CD14-positive monocyte (primary cell): ENCODE data around the gene MOB1A. TPM values are rescaled to one million over a fixed set of nuclear protein-coding genes. Genes with fewer than 3 reads are reported as not detected.

Source experiments
- DNase-seq, 3 donors: peaks; one replicate each; pipeline ENCODE4 v3.0.0-alpha.2; 2011 to 2022
- H2AFZ ChIP-seq: 2 replicates; pipeline ENCODE4 v1.6.0; 2012; ENCODE audit warnings: mild to moderate bottlenecking, low read depth, low read length, inconsistent platforms; ENCODE audit not compliant: insufficient read depth, poor library complexity, severe bottlenecking
- H3K27ac ChIP-seq, 2 donors: 1 replicate in 1 of 2; 2 replicates in 1 of 2; pipeline ENCODE4 v1.5.1; 2012 to 2013; ENCODE audit warnings: low read length in 2 of 2, control low read depth in 1 of 2, inconsistent platforms in 1 of 2, low read depth in 1 of 2, mild to moderate bottlenecking in 1 of 2
- H3K27me3 ChIP-seq, 2 donors: one replicate each; pipeline versions ENCODE4 v1.6.0 to v1.6.1; 2011 to 2013; ENCODE audit warnings: low read length in 2 of 2; ENCODE audit not compliant: control insufficient read depth in 2 of 2, insufficient read depth in 2 of 2
- H3K36me3 ChIP-seq, 2 donors: replicated peaks in 1 of 2; 1 replicate in 1 of 2; 2 replicates in 1 of 2; pipeline versions ENCODE4 v1.5.1 to v1.6.1; 2012 to 2013; ENCODE audit warnings: low read length in 2 of 2, control low read depth in 1 of 2, inconsistent platforms in 1 of 2, mild to moderate bottlenecking in 1 of 2; ENCODE audit not compliant: insufficient read depth in 2 of 2, control insufficient read depth in 1 of 2
- H3K4me1 ChIP-seq, 2 donors: 1 replicate in 1 of 2; 2 replicates in 1 of 2; pipeline versions ENCODE4 v1.5.1 to v1.6.1; 2012 to 2013; ENCODE audit warnings: low read length in 2 of 2, control low read depth in 1 of 2, inconsistent platforms in 1 of 2, mild to moderate bottlenecking in 1 of 2, moderate library complexity in 1 of 2; ENCODE audit not compliant: insufficient read depth in 2 of 2, control insufficient read depth in 1 of 2
- H3K4me2 ChIP-seq: replicated peaks from 2 replicates; pipeline ENCODE3; 2012; ENCODE audit warnings: low read length, moderate library complexity, mild to moderate bottlenecking; ENCODE audit not compliant: poor library complexity, severe bottlenecking; ENCODE audit errors: extremely low read depth
- H3K4me3 ChIP-seq, 3 experiments: fragments of 200-600 bp in 1 of 3; sonication (generic) in 1 of 3; replicated peaks in 1 of 3; 1 replicate in 2 of 3; 2 replicates in 1 of 3; pipeline ENCODE4 v1.5.1; 2011 to 2013; ENCODE audit warnings: low read length in 3 of 3, mild to moderate bottlenecking in 3 of 3, control low read depth in 2 of 3, low read depth in 2 of 3, inconsistent platforms in 1 of 3, moderate library complexity in 1 of 3
- H3K79me2 ChIP-seq: 2 replicates; pipeline ENCODE4 v1.6.0; 2012; ENCODE audit warnings: mild to moderate bottlenecking, control low read depth, inconsistent platforms, low read length, moderate library complexity; ENCODE audit not compliant: insufficient read depth
- H3K9ac ChIP-seq: 2 replicates; pipeline ENCODE4 v1.6.0; 2017; ENCODE audit warnings: low read length, mild to moderate bottlenecking; ENCODE audit not compliant: insufficient read depth, poor library complexity, severe bottlenecking
- H3K9me3 ChIP-seq, 2 donors: replicated peaks in 1 of 2; 1 replicate in 1 of 2; 2 replicates in 1 of 2; pipeline versions ENCODE4 v1.5.1 to v1.6.1; 2012 to 2013; ENCODE audit warnings: low read length in 2 of 2, control low read depth in 1 of 2; ENCODE audit not compliant: control insufficient read depth in 1 of 2, insufficient read depth in 1 of 2
- H4K20me1 ChIP-seq: 2 replicates; pipeline ENCODE4 v1.6.0; 2012; ENCODE audit warnings: mild to moderate bottlenecking, low read length, control low read depth, moderate library complexity; ENCODE audit not compliant: insufficient read depth
- H3K27ac Mint-ChIP-seq, 7 donors: one replicate each; pipeline ENCODE4 v1.8.0; 2020; ENCODE audit warnings: mild to moderate bottlenecking in 7 of 7, mixed read lengths in 7 of 7, moderate library complexity in 6 of 7, inconsistent platforms in 2 of 7
- H3K27me3 Mint-ChIP-seq, 3 donors: one replicate each; pipeline ENCODE4 v1.8.0; 2021 to 2022; ENCODE audit warnings: low read depth in 3 of 3, mild to moderate bottlenecking in 3 of 3, mixed read lengths in 3 of 3, moderate library complexity in 3 of 3, inconsistent platforms in 1 of 3
- H3K36me3 Mint-ChIP-seq, 2 donors: one replicate each; pipeline ENCODE4 v1.8.0; 2020; ENCODE audit warnings: mixed read lengths in 2 of 2, inconsistent platforms in 1 of 2, mild to moderate bottlenecking in 1 of 2
- H3K4me1 Mint-ChIP-seq: one replicate; pipeline ENCODE4 v1.8.0; 2020; ENCODE audit warnings: mild to moderate bottlenecking, mixed read lengths
- H3K4me3 Mint-ChIP-seq, 2 donors: one replicate each; pipeline ENCODE4 v1.8.0; 2020; ENCODE audit warnings: mild to moderate bottlenecking in 2 of 2, mixed read lengths in 2 of 2, moderate library complexity in 1 of 2
- H3K9me3 Mint-ChIP-seq, 7 donors: one replicate each; pipeline ENCODE4 v1.8.0; 2020 to 2022; ENCODE audit warnings: mixed read lengths in 7 of 7, mild to moderate bottlenecking in 6 of 7, moderate library complexity in 6 of 7, inconsistent platforms in 2 of 7
- CTCF ChIP-seq: fragments of 200-600 bp; IDR thresholded peaks from one replicate; pipeline ENCODE4 v1.8.0; 2022; ENCODE audit warnings: antibody characterized with exemption, mild to moderate bottlenecking
- WGBS: methylation state at CpG from one replicate; pipeline ENCODE4 v1.1.5; 2013; ENCODE audit warnings: missing lambda C conversion rate; ENCODE audit not compliant: insufficient coverage; 5-methylcytosine and 5-hydroxymethylcytosine counted together
- intact Hi-C, 2 donors: fragments of 100-400 bp; cut with micrococcal nuclease; formaldehyde crosslinking; loops; one replicate each; pipeline versions ENCODE4 v1.15.0 to v1.15.1; 2023
- polyA plus RNA-seq, 3 donors: library from polyadenylated mRNA; depleted of rRNA in 1 of 3; unstranded in 2 of 3; stranded (reverse) in 1 of 3; fragments of 300-500 nt in 2 of 3; fragments of >200 nt in 1 of 3; fragmentation: Illumina TruSeq in 2 of 3; gene quantifications; 1 replicate in 2 of 3; 2 replicates in 1 of 3; pipeline ENCODE4 v1.2.3, GENCODE V29; 2012 to 2021

Gene MOB1A
- polyA plus RNA-seq, 3 donors: 55.0 to 367 (median 285) TPM

DNA sequence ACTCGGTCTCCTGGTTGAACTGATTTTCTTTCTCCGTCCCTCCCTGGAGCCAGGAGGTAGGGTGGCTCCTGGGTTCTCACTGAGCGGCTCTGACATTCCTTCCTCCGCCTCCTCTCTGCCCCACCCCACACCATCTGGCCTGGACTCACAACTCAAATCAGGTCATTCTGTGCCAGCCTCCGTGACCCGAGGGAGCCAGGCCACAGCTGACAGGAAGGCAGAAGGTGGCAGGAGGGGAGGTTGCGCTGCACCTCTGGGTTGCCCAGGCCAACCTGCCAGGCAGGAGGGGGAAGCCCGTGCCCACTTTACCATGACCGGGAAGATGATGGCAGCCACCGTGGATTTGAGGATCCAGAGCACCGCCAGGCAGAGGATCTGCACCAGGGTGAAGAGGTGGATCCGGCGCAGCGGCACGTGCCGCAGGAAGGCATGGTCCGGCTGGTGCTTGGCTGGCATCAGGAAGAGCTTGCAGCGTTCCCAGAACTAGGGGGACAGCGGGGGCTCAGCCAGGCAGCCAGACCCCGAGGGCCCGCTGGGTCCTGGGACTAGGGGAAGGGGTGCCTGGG is 48.1 kb upstream of the MOB1A start:
- Histone ChIP-seq H3K4me2 (no peak overlapping the region), H4K20me1 (no peaks in the 10 kb centered on the region), H3K27ac (no peak overlapping the region), H3K9ac (no peak overlapping the region), H3K79me2 (no peaks in the 10 kb centered on the region), H3K36me3 (peaks cover 0 to 3% of the 10 kb centered on the region in 2 donors), H2AFZ (no peak overlapping the region), H3K27me3 (no peaks in the 10 kb centered on the region), H3K9me3 (no peaks in the 10 kb centered on the region), H3K4me3 (no peak overlapping the region), H3K4me1 (peaks cover 9 to 10% of the 10 kb centered on the region in 2 donors)
- H3K9me3 Mint-ChIP-seq: peaks cover 0 to 2% (median 0%) of the 10 kb centered on the region in 7 donors
- no peak for TF ChIP-seq CTCF
- H3K27me3 Mint-ChIP-seq: peaks cover 0 to 3% (median 1%) of the 10 kb centered on the region in 3 donors
- peaks cover 0 to 3% of the 10 kb centered on the region in 2 donors for H3K36me3 Mint-ChIP-seq
- DNase-seq: no peak
- H3K27ac Mint-ChIP-seq: no peak overlapping the region
- intact Hi-C loops: no loop called here
- peaks cover 25% of the 10 kb centered on the region for H3K4me1 Mint-ChIP-seq
- 100% methylated on average over 15 of the region's 21 CpGs for WGBS
- H3K4me3 Mint-ChIP-seq: no peak overlapping the region

- no peak overlapping the region for H3K9ac ChIP-seq
- no peaks in the 10 kb centered on the region for H4K20me1 ChIP-seq
- H3K9me3 Mint-ChIP-seq: peaks cover 0 to 2% (median 0%) of the 10 kb centered on the region in 7 donors
- H3K4me1 ChIP-seq: peaks cover 9 to 10% of the 10 kb centered on the region in 2 donors
- no peak overlapping the region for H3K4me3 Mint-ChIP-seq
- 100% methylated on average over 1 of the region's 4 CpGs for WGBS
- no peak overlapping the region for H3K27ac ChIP-seq
- no peak overlapping the region for H3K4me2 ChIP-seq
- H3K79me2 ChIP-seq: no peaks in the 10 kb centered on the region
- TF ChIP-seq CTCF: no peak
- no peaks in the 10 kb centered on the region for H3K27me3 ChIP-seq
- no peaks in the 10 kb centered on the region for H3K9me3 ChIP-seq
- no peak for DNase-seq
- H2AFZ ChIP-seq: no peak overlapping the region
- intact Hi-C loops: no loop called here
- peaks cover 4 to 10% of the 10 kb centered on the region in 2 donors for H3K36me3 ChIP-seq
- H3K27ac Mint-ChIP-seq: peak overlapping the region in 1 of 7 donors; percentile 26
- H3K27me3 Mint-ChIP-seq: peaks cover 0 to 3% (median 1%) of the 10 kb centered on the region in 3 donors
- peaks cover 7 to 10% of the 10 kb centered on the region in 2 donors for H3K36me3 Mint-ChIP-seq
- peaks cover 25% of the 10 kb centered on the region for H3K4me1 Mint-ChIP-seq
- H3K4me3 ChIP-seq: no peak overlapping the region
These were observed 47.2 kb upstream of the MOB1A start for GRCh38 chr2:74225698-74226459.
